Duodenal mucosa (tissue), 2 donors: ENCODE measurements around the gene HSF2BP.
A peak's percentile ranks its signal among the peaks of the same experiment; 100 is the strongest.
"Not testable (repeated sequence)": the region's sequence is repeated elsewhere in the genome, so short reads cannot be mapped to it uniquely, and the experiment has no call there.

Experiments
- H3K27ac ChIP-seq: one replicate; pipeline ENCODE4 v1.7.0; 2013; ENCODE audit warnings: low read depth, low read length
- H3K27me3 ChIP-seq, 2 donors: one replicate each; pipeline ENCODE4 v1.7.0; 2013; ENCODE audit warnings: low read length in 2 of 2, control low read depth in 1 of 2; ENCODE audit not compliant: insufficient read depth in 2 of 2, control insufficient read depth in 1 of 2
- H3K36me3 ChIP-seq, 2 donors: one replicate each; pipeline ENCODE4 v1.7.0; 2013; ENCODE audit warnings: low read length in 2 of 2, control low read depth in 1 of 2; ENCODE audit not compliant: insufficient read depth in 2 of 2, control insufficient read depth in 1 of 2
- H3K4me1 ChIP-seq, 2 donors: one replicate each; pipeline ENCODE4 v1.7.0; 2013; ENCODE audit warnings: low read length in 2 of 2, control low read depth in 1 of 2; ENCODE audit not compliant: insufficient read depth in 2 of 2, control insufficient read depth in 1 of 2
- H3K4me3 ChIP-seq, 2 donors: one replicate each; pipeline ENCODE4 v1.7.0; 2013; ENCODE audit warnings: low read length in 2 of 2, low read depth in 1 of 2
- H3K9ac ChIP-seq, 2 donors: one replicate each; pipeline ENCODE4 v1.7.0; 2013; ENCODE audit warnings: low read length in 2 of 2, low read depth in 1 of 2
- H3K9me3 ChIP-seq, 2 donors: one replicate each; pipeline ENCODE4 v1.7.0; 2013; ENCODE audit warnings: low read length in 2 of 2, control low read depth in 1 of 2; ENCODE audit not compliant: control insufficient read depth in 1 of 2

The HSF2BP gene

DNA sequence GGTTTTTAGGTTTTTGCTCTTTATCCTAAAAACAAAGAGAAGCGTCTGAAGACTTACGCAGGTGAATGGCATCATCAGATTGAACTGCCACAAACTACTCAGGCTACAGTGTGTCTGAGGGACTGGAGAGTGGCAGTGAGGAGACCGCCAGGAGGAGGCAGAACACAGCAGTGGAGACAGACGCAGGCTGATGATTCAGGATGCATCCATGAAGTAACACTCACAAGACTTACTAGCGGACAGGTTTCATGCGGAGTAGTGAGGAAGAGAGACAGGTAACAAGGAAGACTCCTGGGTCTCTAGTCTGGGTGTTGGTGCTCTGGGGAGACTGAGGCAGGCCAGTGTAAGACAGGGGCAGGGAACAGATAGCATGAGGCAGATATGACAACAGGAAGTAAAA, 5.7 kb downstream of the HSF2BP start:
- H3K9me3 ChIP-seq: no peaks in the 10 kb centered on the region
- H3K4me3 ChIP-seq: no peak overlapping the region
- no peaks in the 10 kb centered on the region for H3K36me3 ChIP-seq
- no peaks in the 10 kb centered on the region for H3K4me1 ChIP-seq
- H3K9ac ChIP-seq: no peak overlapping the region
- no peak overlapping the region for H3K27ac ChIP-seq
- no peaks in the 10 kb centered on the region for H3K27me3 ChIP-seq

DNA sequence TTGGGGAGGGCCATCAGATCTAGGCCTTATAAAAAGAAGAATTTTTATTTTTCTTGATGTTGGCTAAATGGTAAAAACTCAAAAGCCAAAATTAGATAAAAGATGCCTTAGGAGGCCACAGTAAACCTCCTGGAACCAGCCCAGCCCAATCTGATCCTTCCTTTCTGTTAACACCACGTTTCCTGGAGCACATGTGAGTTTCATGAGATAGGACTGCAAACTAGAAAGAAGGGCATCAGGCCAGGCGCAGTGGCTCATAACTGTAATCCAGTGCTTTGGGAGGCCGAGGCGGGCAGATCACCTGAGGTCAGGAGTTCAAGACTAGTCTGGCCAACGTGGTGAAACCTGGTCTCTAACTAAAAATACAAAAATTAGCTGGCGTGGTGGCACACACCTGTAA, 6.7 kb downstream of the HSF2BP start:
- H3K4me1 ChIP-seq: no peaks in the 10 kb centered on the region
- no peak overlapping the region for H3K27ac ChIP-seq
- no peak overlapping the region for H3K9ac ChIP-seq
- H3K36me3 ChIP-seq: no peaks in the 10 kb centered on the region
- peaks cover 0 to 5% of the 10 kb centered on the region in 2 donors for H3K27me3 ChIP-seq
- no peak overlapping the region for H3K4me3 ChIP-seq
- no peaks in the 10 kb centered on the region for H3K9me3 ChIP-seq

DNA sequence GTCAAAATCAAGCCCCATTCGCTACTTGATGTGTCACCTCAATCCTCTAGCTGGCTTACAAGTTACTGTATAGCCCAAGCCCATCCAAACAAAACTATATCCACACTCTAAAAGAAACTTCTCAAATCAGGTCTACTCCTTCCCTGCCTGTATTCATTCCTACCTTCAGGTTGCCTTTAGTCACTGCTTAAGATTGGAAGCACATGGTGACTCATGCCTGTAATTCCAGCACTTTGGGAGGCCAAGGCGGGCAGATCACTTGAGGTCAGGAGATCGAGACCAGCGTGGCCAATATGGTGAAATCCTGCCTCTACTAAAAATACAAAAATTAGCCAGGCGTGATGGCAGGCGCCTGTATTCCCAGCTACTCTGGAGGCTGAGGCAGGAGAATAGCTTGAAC, 7.4 kb downstream of the HSF2BP start:
- not testable (repeated sequence) for H3K27me3 ChIP-seq, H3K36me3 ChIP-seq, H3K4me3 ChIP-seq, H3K9me3 ChIP-seq, H3K27ac ChIP-seq, H3K4me1 ChIP-seq, H3K9ac ChIP-seq

DNA sequence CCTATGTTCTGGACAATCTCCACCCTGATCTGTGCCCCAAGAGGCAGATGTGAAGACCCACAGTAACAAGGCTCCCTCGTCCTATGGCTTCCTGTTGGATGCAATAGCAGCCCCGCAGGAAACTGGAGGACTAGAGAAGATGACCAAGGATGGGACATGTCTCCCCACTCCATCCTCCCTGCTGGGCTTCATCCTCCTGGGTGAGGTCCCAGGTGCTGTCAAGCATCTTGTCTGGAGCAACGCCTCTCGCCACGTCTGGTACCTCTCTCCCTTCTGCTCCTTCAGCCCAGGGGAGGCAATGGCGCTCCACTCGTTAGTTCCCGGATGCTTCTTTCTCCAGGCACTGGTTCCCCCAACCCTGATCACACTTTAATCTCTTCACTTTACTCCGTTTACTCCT, 11.1 kb downstream of the HSF2BP start:
- Histone ChIP-seq H3K36me3 (no peaks in the 10 kb centered on the region), H3K27ac (no peak overlapping the region), H3K9ac (no peak overlapping the region), H3K9me3 (no peaks in the 10 kb centered on the region), H3K4me3 (no peak overlapping the region), H3K4me1 (peaks cover 14 to 15% of the 10 kb centered on the region in 2 donors), H3K27me3 (peaks cover 0 to 5% of the 10 kb centered on the region in 2 donors)

DNA sequence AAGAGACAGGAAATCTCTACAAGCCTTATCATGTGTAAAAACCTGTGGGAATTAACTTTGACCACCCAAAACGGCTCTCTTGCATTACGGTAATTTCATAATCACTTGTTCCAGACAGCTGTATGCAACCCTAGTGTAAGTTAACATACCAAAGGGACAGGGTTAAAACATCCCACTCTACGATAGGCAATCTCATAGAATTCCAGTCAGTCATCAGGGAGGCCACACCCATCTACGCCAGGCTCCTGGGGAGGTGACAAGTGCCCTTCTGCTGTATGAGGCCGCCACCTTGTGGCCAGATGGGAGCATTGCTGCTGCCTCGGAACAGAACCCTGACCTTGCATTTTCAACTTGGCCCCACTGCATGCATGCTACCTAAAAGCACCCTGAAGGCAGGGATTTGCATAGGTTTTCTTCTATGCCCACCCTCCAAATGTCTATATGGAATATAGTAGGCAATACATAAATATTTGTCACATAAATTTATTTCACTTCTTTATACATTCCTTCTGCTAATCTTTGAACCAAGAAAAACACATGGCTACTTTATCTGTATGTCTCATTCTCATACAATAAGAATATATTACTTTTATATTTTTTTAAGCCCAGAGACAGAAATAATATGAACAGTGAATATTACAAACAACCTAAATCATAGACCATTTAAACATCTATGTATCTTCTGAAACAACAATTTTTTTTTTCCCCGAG, 12.6 kb downstream of the HSF2BP start:
- H3K9me3 ChIP-seq: no peaks in the 10 kb centered on the region
- H3K9ac ChIP-seq: peak overlapping the region in 1 of 2 donors; percentile 4
- H3K4me3 ChIP-seq: no peak overlapping the region
- H3K4me1 ChIP-seq: peaks cover 14 to 15% of the 10 kb centered on the region in 2 donors
- H3K27ac ChIP-seq: no peak overlapping the region
- H3K27me3 ChIP-seq: peaks cover 0 to 5% of the 10 kb centered on the region in 2 donors
- H3K36me3 ChIP-seq: no peaks in the 10 kb centered on the region

DNA sequence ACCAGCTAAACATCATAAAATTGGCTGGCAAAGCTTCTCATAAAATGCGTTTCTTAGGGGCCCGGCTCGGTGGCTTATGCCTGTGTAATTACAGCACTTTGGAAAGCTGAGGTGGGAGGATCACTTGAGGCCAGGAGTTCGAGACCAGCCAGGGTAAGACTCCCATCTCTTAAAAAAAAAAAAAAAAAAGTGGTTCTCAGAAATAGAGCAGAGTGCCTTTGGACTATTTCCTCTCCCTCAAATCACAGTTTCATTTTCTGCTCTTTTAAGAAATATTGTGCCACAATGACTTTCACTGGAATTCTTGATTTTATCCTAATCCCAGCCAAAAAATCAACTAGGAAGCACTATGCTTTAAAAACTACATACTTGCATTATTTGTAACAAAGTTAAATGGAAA, 13.3 kb downstream of the HSF2BP start:
- no peaks in the 10 kb centered on the region for H3K9me3 ChIP-seq
- peaks cover 0 to 5% of the 10 kb centered on the region in 2 donors for H3K27me3 ChIP-seq
- no peak overlapping the region for H3K4me3 ChIP-seq
- H3K27ac ChIP-seq: no peak overlapping the region
- peak overlapping the region in 1 of 2 donors; percentile 16 for H3K9ac ChIP-seq
- peaks cover 14 to 15% of the 10 kb centered on the region in 2 donors for H3K4me1 ChIP-seq
- no peaks in the 10 kb centered on the region for H3K36me3 ChIP-seq

DNA sequence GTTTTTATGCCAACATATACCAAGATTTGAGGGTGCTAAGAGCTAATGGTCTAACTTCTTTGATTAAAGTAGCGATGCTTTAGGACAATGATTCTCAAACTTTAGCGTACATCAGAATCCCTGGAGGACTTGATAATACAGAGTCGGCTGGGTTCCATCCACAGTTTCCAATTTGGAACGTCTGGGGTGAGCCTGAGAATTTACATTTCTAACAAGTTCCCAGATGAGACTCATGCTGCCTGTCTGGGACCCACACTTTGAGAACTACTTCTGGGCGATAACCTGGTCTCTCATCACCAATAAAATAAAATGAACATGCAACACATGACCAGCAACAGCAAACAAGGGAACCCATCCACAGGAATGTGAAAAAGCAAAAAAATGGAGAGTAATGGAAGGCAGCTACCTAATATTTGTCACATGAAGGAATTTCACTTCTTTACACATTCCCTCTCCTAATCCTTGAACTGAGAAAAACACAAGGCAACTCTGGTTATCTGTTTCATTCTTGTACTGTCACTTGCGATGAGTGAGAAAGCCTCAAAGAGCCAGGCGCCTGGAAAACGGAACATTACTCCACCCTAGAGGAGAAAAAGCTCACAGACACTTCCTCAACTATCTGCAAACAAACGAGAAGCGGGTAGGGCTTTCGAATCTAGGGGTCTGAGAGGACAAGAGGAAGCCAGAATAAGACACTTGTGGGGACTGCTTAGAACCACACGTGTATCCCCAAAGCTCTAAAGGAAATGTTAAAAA, 14.0 kb downstream of the HSF2BP start:
- peaks cover 16% of the 10 kb centered on the region in 2 donors for H3K4me1 ChIP-seq
- peaks cover 0 to 5% of the 10 kb centered on the region in 2 donors for H3K27me3 ChIP-seq
- no peaks in the 10 kb centered on the region for H3K36me3 ChIP-seq
- H3K9ac ChIP-seq: peak overlapping the region in 1 of 2 donors; percentile 16
- H3K9me3 ChIP-seq: no peaks in the 10 kb centered on the region
- H3K27ac ChIP-seq: no peak overlapping the region
- H3K4me3 ChIP-seq: no peak overlapping the region

DNA sequence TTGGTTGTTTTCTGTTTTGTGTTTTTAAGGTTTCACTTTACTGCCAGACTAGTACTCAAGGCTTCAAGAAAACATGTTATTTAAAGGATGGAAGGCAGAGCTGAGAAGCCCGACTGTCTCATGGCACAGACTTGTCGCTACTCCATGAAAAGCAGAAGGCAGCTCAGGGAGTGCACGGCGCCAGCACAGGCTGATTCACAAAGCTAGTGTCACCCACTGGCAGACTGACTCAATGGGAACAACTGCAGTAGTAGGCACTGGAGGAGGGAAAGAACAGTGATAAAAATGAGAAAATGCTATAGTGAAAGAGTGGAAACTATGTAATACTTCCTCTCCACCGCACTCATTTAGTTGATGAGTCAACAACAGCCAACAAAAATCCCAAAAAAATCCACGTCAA, 14.7 kb downstream of the HSF2BP start:
- Histone ChIP-seq H3K27ac (no peak overlapping the region), H3K4me1 (peaks cover 21 to 22% of the 10 kb centered on the region in 2 donors), H3K9ac (no peak overlapping the region), H3K4me3 (no peak overlapping the region), H3K27me3 (peaks cover 0 to 5% of the 10 kb centered on the region in 2 donors), H3K36me3 (no peaks in the 10 kb centered on the region), H3K9me3 (no peaks in the 10 kb centered on the region)

DNA sequence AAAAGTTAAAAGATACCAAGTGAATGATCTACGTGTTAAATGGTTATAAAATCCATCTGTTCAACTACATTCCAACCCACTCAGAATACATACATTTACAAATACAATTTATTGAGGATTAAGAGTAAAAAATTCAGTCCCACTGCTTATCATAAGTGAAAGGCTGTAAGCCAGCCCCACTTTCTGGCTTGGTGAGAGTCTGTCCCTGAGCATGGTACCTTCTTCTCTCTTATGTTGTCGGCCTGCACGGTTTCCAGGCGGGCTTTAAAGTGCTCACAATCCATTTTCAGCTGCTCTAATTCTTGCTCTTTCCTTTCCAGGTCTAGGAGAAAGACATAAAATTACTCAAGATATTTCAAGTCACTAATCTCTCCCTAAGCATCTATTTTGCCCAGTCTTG, 15.2 kb downstream of the HSF2BP start:
- H3K27ac ChIP-seq: no peak overlapping the region
- H3K4me1 ChIP-seq: peaks cover 21 to 22% of the 10 kb centered on the region in 2 donors
- no peaks in the 10 kb centered on the region for H3K9me3 ChIP-seq
- H3K9ac ChIP-seq: no peak overlapping the region
- H3K36me3 ChIP-seq: no peaks in the 10 kb centered on the region
- peaks cover 0 to 5% of the 10 kb centered on the region in 2 donors for H3K27me3 ChIP-seq
- no peak overlapping the region for H3K4me3 ChIP-seq

DNA sequence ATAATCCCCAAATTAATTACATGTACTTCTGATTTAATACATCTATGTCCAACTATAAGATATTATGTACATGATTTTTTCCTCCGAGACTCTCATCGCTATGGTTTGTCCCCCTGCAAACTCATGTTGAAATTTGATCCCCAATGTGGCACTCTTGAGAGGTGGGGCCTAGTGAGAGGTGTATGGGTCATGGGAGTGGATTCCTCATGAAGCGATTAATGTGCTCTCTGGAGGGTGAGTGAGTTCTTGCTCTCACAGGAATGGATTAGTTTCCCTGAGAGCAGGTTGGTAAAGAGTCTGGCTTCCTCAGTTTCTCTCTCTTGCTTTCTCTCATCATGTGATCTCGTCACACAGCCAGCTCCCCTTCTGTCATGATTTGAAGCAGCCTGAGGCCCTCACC, 16.1 kb downstream of the HSF2BP start:
- Histone ChIP-seq H3K4me3 (no peak overlapping the region), H3K9me3 (no peaks in the 10 kb centered on the region), H3K9ac (no peak overlapping the region), H3K27me3 (peaks cover 0 to 4% of the 10 kb centered on the region in 2 donors), H3K4me1 (peaks cover 21 to 22% of the 10 kb centered on the region in 2 donors), H3K36me3 (no peaks in the 10 kb centered on the region), H3K27ac (no peak overlapping the region)
